T1000 (cell line): Measurements from ENCODE around the gene DNAJC18.
"Not testable (repeated sequence)": the region's sequence is repeated elsewhere in the genome, so short reads cannot be mapped to it uniquely, and the experiment has no call there.

Source experiments
- DNase-seq: peaks from one replicate; lab custom pipeline; 2025; ENCODE audit warnings: mixed read lengths; lab: John Stamatoyannopoulos, UW

The DNAJC18 gene

DNA sequence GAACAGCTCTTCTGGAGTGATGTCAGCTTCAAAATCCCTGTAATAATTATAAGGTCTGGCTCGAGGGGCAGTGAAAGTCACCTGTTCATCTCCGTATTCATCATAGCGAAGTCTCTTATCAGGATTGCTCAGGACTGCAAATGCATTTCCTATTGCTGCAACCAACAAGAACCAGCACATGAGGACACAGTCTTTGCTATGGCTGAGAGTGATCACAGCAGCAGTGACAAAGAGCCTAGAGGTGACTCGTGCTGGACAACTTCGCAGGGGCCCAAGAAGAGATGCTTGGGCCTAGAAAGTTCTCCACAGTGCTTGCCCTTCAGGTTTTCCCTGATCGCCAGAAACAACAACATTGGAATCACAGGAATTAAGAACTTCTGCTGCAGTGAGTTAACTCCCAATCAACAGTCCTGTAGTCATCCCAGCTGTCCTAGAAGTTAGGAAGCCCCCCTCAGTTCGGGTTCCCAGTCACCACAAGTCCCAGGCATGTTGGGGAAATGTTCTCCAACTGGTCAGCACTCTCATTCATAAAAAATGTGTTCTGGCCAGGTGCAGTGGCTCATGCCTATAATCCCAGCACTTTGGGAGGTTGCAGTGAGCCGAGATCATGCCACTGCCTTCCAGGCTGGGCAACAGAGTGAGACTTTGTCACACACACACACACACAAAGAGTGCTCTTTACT, 13.0 kb downstream of the DNAJC18 start:
- no peak for DNase-seq

DNA sequence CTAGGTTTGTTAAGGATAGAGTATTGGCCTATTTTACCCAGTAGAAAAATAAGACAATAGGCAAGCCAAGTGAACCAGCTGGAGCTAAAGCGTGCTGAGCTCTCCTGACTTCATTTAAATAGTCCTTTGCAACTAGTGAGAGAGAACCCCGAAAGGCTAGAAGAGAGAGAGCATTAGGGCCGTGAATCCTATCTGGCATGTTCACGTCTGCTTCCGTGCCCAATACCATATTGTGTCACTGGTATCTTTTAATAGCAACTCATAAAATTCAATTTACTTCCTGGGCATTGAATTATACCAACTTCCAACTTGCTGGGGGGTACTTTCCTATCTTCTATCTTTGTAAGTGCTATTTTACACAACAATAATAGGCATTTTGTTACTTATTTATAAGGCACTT, 13.8 kb downstream of the DNAJC18 start:
- no peak for DNase-seq

DNA sequence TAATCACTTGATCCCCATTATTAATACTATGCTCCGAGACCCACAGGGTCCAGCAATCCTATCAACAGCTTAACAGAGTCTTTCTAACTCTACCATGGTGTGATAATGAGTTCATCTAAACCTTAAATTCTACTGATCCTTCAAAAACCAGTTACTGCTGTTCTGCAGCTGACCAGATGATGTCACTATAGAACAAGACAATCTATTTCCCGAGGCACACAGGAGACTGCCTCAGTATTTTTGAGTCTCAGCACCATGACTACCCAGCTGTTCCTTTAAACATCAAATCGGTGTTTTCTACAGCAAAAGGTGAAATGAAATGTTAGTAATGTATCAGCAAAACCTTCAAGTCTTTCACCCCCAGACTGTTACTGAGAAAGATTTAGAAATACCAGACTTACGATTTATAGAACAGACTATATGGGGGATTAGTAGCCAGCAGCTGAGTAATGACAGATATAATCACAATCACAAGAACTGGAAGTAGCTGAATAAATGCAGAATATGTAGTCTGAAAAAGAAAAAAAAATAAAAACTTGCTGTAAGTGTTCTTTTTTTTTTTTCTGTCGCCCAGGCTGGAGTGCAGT, 16.9 kb downstream of the DNAJC18 start:
- DNase-seq, result peak; percentile 20

DNA sequence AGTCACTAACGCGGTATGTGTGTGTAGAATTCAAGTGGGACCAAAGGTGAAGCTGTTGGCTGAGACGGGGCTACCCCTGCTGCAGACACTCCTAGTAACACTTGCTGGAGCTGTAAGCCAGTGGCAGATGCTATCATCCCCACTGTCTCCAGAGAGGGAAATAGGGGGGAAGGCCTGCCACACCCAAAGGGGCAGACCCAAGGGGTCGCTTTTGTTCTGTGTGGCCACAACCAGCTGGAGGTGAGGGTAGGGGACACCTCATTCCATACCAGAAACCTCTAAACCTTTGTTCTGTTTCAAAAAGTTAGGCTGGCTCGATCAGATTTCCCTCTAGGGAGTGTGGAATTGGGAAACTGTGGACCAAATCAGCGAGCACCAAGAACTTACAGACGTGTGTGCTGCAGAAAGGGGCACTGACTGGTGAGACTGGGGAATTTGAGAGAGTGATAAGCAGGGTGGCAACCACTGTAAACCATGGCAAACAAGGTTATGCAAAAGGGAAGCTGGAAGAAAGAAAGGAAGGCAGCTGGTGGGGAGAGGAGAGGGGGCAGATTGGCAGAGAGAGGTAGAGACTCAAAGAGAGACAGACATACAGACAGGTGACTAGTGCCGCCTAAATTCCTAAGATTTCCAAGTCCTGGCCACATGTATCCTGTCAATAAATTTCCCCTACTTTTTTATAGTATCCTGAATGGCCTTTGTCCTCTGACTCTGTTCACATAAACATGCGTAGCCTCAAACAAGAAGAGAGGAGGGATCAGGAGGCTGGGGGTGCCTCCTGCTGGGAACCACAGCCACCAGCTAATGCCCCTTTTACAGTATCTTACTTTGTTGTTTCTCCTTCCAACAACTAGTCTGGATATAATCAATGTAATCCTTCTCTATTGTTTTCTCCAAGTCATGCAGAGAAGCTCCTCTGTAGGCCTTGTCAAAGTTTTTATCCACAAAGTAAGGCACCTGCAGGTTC, 19.8 kb downstream of the DNAJC18 start:
- DNase-seq, result no peak

DNA sequence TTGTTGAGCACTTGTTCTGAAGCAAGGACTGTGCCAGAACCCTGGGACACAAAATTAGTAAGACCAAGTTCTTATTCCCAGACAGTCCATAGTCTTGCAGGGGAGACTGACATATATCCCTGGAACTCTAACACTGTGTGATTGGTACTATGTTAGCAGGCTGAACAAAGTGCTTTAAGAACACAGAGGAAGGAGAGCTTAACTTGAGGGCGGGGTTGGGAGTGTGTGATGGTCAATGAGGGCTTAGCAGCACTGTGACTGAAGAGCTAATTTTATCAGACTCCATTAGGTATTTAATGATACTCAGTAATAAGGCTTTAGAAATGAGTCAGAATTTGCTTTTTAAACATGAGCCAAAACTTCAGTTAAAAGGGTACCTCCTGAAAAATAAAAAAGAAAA, 20.5 kb downstream of the DNAJC18 start:
- no peak for DNase-seq

DNA sequence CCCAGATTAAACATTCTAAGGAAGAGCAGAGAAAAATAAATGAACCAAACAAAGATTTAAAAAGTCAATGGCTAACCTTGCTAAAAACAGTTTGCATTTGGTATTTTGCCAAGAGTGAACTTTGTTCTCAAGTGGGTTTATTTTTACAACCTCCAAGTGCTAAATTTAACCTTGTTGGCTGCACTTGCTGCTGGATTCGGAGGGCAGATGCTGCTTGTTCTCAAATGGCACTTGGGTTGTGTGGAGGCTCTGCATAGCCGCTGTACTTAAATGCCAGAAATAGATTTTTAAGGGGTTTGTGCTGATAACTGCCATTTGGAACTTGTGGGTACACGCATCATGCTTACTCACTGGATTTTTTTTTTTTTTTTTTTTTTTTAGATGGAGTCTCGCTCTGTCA, 22.1 kb downstream of the DNAJC18 start:
- DNase-seq, result no peak

DNA sequence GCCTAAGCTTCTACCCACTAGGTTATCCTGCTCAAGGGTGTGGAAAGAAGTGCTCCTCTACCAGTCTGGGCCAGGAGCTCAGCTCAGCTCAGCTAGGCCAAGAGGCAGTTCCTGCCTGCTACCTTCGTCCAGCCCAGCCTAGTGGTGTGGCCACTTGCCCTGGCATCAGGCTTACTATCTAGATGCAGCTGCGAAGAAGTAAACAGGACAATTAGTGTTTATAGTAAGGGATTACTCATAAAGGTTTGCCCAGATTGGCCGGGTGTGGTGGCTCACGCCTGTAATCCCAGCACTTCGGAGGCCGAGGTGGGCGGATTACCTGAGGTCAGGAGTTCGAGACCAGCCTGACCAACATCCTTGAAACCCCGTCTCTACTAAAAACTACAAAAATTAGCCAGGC, 22.7 kb downstream of the DNAJC18 start:
- DNase-seq, result no peak

DNA sequence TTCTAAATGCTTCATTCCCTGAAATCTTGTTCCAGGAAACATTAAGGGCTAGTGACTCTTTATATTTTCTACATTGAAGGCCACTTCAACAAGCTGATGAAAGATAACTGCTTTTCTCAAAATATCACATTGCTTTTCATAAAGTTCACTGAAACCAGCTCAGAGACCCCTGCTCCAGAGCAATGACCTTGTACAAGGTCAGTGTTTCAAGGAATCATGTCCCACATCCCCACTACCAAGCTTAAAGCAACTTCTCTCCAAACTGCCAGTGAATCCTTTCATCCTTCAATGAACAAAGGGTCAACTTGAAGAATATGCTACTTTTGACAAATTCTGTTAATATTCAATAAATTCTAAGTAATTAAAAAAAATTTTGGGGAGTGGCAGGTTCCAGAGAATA, 23.5 kb downstream of the DNAJC18 start:
- DNase-seq, result no peak

DNA sequence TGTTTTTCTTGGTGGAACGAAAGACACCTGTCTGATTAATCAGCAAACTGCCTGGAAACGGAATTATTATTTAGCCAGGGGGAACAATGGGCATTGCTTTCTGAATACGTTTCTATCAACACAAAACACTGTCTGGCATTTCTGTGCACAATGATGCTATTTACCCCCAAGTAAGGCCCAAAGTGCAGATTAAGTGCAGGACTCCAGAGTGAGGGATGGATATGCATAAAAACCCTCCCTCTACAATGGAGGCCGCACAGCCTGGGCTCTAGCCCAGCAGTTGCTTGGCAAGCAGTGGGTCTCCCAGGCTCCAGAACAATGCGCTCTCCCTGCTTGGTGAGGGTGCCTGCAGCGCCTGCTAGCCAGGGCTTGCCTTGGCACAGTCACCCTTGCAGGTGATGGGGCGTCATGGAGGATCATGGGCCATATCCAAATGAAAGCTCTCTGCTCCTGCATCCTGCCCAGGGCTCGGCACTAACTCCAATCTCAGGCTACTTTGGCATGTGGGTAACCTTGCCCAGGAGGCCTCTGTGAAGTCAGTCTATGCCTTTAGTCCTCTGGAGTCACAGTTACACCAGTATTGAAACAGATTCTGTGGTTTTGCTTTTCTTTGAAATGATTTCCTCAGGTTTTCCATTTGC, 24.0 kb downstream of the DNAJC18 start:
- no peak for DNase-seq

DNA sequence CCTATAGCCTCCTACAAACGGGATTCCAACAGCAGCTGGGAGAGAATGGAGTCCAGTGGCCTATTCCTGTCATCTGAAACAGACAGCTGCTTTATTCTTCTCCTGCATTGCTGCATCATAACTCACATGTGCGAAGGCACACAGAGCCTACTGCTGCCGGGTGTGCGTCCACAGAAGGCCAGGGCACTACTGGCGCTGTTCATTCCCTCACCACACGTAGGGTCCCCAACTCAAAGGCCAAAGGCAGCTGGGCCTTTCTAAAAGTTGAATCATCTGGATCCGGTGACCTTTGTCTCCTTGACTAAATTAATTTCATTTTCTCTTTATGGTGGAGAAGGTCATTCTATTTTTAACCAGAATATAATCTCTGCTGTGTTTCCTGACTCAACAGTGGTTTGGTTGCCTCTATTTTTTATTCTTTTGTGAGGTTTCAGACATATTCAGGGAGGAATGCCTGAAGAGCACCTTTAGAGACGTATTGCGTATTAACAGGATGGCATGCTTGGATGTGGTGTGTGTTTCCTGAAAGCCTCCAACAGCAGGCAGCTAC, 24.7 kb downstream of the DNAJC18 start:
- DNase-seq, result no peak

DNA sequence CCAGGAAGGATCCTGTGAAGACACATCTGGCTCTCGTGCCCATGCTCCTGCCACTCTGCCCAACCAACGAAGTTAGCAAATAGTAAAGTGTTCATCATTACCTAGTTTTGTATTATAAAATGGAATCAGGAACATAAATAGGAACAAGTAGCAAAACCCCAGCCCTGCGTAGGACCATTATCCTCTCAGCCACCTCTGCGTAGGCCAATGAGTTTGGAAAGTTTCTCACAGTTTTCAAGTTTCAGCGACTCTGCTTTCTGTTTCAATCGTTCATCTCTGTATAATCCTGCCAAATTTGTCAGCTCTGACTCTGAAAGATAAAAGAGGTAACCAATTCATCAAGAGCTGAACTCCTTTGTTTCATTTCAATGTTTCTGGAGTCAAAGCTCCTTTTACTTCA, 25.4 kb downstream of the DNAJC18 start:
- DNase-seq, result no peak

DNA sequence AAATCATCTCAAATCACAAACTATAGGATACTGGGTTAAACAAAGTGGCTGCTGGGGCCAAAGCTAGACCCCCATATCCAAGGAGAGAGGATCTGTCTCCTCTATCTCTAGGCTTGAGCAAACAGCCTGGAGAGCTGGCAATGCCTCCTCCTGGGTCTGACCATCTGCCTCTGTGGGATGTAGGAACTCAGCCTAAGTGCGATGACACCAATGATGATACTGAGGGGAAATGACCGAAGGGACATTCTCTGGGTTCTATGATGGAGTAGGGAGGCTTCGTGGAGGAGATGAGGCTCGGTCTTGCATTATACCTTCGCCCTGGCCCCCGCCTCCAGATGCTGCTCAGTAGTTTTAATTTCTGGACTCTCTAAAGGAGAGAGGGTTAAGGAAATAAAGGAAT, 26.2 kb downstream of the DNAJC18 start:
- no peak for DNase-seq

DNA sequence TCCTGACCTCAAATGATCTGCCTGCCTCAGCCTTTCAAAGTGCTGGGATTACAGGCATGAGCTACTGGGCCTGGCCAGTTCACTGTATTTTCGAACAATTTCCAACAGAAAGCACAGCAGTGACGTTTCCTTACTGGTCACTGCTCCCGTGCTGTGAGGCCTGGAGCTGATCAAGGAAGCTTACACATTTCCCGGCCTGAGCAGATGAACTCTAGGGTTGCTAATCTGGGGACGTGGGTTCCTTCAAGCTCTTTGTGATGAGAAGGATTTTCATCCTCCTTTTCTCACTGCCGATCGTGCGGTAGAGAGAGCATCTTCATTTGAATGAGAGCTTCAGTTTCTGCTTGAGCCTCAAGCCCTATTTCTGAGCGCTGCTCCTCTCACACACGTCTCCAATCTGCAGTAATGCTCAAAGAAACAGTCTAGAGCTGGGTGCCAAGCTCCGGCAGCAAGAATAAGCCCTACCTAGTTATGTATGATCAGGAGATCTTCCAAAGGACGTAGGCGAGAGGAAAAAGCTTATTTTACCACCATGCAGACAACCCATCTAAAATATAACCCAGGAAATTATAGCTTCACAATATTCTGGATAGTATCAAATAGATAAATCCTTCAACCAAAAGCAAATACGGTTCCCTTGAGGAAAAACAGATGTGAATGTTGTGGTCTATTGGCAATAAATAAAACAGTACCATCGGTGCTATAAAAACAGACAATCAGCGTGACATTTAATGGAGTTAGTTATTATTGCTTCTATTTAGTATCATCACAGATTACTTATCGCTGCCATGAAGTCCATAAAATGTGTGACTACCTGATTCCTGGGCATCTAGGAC, 28.1 kb downstream of the DNAJC18 start:
- DNase-seq, result no peak

DNA sequence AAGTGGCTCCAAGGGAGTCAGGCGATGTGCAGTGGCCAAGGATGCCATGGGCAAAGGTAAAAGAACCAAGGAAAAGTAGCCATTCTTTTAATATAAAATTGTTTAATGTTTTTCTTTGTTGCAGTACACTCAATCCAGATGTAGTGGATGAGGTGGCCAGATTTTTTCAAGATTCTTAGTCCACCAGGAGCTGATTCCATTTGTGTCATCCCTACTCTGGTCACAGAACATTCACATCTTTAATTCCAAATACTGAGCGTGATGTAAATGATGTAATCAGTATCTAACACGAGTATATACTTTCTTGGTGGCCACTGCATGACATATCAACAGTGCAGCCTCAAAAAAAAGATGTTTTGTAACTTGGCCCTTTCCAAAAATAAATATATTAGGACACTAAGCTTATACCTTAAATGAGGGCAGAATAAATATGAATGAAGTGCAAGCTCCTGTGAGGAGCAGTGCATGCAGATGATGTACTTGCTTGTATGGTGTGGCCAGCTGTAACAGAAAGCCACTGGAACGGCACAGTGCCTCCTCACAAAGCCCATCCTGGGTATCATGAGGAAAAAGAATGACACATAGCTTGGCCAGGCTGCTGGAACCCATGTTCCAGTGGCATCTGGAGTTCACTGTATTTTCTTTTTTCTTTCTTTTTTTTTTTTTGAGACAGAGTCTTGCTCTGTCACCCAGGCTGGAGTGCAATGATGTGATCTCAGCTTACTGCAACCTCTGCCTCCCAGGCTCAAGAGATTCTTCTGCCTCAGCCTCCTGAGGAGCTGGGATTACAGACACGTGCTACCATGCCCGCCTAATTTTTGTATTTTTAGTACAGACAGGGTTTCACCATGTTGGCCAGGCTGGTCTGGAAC, 29.0 kb downstream of the DNAJC18 start:
- DNase-seq, result no peak

DNA sequence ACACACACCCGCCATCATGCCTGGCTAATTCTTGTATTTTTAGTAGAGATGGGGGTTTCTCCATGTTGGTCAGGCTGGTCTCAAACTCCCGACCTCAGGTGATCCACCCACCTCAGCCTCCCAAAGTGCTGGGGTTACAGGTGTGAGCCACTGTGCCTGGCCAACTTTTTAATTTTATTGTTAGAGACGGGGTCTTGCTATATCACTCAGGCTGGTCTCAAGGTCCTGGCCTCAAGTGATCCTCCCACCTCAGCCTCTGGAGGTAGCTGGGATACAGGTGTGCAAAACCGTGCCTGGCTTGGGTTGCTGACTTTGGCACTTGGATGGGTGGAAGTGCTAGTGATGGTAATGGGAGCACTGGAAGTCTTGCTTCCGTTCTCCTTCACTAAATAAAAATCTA, 30.2 kb downstream of the DNAJC18 start:
- DNase-seq, result not testable (repeated sequence)

DNA sequence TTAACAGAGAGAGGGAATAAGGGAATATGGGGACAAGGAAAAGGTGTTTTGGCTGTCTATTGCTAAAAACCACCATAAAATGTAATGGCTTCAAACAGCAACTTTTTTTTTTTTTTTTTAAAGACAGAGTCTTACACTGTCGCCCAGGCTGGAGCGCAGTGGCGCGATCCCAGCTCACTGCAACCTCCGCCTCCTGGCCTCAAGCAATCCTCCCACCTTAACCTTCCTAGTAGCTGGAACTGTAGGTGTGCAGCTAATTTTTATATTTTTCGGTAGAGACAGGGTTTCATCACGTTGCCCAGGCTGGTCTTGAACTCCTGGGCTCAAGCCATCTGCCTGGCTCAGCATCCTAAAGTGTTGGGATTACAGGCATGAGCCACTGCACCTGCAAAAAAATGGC, 31.1 kb downstream of the DNAJC18 start:
- no peak for DNase-seq

DNA sequence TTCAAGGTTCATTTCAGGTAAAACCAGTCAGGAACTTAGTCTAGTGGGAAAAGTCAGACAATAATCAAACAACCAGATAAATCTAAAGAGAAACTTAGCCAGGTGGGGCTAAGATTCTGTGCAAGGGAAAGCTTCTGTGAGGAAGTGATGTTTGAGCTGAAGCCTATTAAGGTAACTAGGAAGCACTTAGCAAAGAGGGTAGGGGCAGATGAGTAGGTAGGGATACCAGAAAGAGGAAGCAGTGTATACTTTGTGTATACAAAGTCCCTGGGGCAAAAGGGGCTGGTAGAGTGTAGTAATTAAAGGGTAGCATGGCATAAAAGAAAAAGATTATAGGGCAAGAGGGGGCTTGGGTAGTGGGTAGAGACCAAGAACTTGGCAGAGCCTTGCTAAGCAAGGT, 31.8 kb downstream of the DNAJC18 start:
- DNase-seq, result no peak

DNA sequence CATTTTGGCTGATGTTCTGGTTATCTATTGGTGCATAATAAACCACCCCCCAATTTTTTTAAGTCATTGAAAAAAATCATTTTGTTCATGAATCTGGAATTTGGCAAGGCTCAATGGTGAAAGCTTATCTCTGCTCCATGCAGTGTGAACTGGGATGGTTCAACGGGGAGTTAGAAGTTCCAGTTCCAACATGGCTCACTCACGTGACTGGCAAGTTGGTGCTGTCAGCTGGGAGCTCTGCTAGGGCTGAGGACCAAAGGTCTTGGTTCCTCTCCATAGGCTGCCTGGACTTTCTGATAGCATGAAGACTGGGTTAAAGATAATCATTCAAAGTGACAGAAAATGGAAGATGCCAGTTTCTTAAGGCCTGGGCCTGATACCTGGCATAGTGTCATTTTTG, 32.4 kb downstream of the DNAJC18 start:
- no peak for DNase-seq

DNA sequence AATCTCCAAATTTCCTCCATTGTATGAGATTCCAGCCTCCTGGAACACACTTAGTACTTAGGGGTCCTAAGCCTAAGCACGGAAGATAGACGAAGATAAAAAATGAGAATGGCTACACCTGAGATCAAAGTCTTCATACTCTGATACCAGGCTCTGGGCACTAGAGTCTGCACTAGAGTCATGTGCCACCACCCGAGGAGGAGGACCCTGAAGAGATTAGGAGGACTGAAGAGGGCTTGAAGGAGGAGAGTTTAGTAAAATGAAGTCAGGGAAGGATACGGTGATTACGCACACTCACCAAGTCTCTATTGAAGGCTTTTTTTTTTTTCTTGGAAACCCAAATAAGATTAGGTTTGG, 34.9 kb downstream of the DNAJC18 start:
- no peak for DNase-seq

DNA sequence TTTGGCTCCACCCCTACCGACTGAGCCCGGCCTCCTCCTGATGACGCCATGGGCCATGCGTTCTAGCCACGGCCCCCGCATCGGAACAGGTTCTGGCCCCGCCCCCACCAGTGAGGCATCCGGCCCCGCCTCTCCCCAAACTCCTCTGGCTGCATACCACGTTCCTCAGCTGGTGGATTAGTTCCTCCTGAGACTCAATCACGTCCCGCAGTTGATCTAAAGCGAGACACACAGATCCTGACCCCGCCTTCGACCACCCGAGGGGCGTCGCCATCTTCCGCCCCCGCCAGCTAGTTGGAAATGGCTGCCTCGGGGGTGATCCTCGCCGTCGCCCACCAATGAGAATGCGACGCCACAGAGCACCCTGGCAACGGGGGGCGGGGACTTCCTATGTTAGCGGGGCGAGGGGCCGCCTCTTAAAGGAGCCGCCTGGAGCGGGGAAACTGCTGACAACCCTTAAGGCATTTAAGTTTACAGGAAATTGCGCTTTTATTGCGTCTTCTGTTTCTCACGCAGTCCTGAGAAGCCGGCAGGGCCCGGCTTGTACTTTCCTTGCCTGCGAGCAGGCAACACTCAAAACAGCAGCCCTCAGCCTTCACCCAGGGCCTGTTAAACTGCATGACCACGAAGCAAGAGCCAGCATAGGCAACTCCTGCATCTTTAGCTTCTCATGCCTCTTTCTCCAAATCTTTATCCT, 35.4 kb downstream of the DNAJC18 start, which contains the start of gene SPATA24:
SPATA24 (minus strand) TSS at position 303 of the 697 bp plus-strand sequence; CDS start at position 274, 29 bp downstream.
- DNase-seq, result peak; percentile 97
